Measurements from ENCODE around the gene TMEM30B. TPM values are rescaled to one million over a fixed set of nuclear protein-coding genes. Genes with fewer than 3 reads are reported as not detected.
"Not testable (repeated sequence)": the region's sequence is repeated elsewhere in the genome, so short reads cannot be mapped to it uniquely, and the experiment has no call there.

Gene TMEM30B
- polyA plus RNA-seq, 1 of the 3 experiments (the other 2 are of a cell fraction), result 0.15 TPM

DNA sequence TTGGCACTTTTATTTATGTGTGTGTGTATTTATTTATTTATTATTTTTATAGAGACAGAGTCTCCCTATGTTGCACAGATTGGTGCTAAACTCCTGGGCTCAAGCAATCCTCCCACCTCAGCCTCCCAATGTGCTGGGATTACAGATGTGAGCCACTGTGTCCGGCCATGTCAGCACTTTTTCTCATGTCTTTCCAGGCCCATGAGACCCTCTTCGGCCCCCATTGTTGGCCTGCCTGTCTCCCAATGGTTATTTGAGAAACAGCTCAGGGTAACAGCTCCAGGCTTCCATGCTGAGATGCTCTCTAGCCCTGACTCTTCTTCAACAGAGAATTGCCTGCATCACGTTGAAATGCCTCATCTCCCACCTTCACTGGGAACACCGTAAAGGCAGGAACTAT lies 34.4 kb downstream of the TMEM30B start (continued):
- TF ChIP-seq GATA2 (CRISPR knock-in tag; IDR thresholded peaks at IDR 0.05) (no peak), RAD21 (IDR thresholded peaks at IDR 0.05; ENCODE audit: low read length) (no peak), YY1 (IDR thresholded peaks at IDR 0.05; ENCODE audit: low read depth) (no peak)

DNA sequence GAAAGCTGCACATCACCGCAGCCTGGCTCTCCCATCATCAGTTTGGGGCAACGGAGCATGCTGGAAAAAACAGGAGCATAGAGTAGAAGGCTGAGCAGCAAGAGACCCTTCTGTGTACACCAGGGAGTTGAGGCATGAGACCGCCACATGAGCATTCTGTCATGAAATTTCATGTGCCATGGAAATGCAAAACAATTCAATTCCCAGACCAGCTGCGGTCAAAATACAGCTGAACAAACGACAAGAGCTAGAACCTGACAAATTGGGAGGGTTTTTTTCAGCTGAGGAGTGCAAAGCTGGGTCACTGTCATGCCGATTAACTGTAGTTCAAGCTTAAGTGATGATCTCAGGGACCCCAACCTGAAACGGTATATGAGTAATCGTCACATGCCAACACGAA lies 37.1 kb downstream of the TMEM30B start:
- no peaks in the 10 kb centered on the region for H3F3A ChIP-seq (replicated peaks; ENCODE audit: insufficient read depth)
- TF ChIP-seq MXI1 (IDR thresholded peaks at IDR 0.05; ENCODE audit: low read depth, low read length), result no peak
- H3K79me2 ChIP-seq (ENCODE audit: insufficient read depth), result no peaks in the 10 kb centered on the region
- no peaks in the 10 kb centered on the region for H3K9me3 ChIP-seq
- no peak overlapping the region for H3K27ac ChIP-seq (ENCODE audit: low read depth in 2 of 2, low read length in 1 of 2)
- no peaks in the 10 kb centered on the region for H3K9me2 ChIP-seq
- H3K36me3 ChIP-seq (replicated peaks in 1 of 2; ENCODE audit: control insufficient read depth in 1 of 2, insufficient read depth in 2 of 2, low read length in 1 of 2), result no peaks in the 10 kb centered on the region
- H2AFZ ChIP-seq (ENCODE audit: low read depth), result no peak overlapping the region
- DNase-seq, result no peak
- 81% methylated on average over 9 of the region's 9 CpGs for WGBS (ENCODE audit: low lambda C conversion rate)
- H3K4me3 ChIP-seq (ENCODE audit: low read depth in 2 of 2, low read length in 1 of 2), result no peak overlapping the region
- no peak overlapping the region for H3K9ac ChIP-seq
- no peak overlapping the region for H3K4me2 ChIP-seq
- POLR2A ChIA-PET, result no interaction called here
- CTCF ChIA-PET, result interaction anchor here (1.3 to 6.5 kb wide), 3 partner anchors 9 to 619 kb away, joined by 4 to 30 read pairs (median 4); no protein-coding TSS in a partner anchor
- H4K20me1 ChIP-seq (ENCODE audit: insufficient read depth), result no peaks in the 10 kb centered on the region
- H3K4me1 ChIP-seq (ENCODE audit: control insufficient read depth in 1 of 2, insufficient read depth in 2 of 2, low read depth in 1 of 2, low read length in 1 of 2), result no peaks in the 10 kb centered on the region
- H3K27me3 ChIP-seq (ENCODE audit: insufficient read depth), result no peaks in the 10 kb centered on the region

GRCh38 chr14:61240206-61240605 lies 40.9 kb downstream of the TMEM30B start:
- CTCF ChIA-PET, result interaction anchor here (0.7 to 6.5 kb wide), 3 partner anchors 9 to 13 kb away, joined by 3 to 30 read pairs (median 3); no protein-coding TSS in a partner anchor
- POLR2A ChIA-PET, result no interaction called here

DNA sequence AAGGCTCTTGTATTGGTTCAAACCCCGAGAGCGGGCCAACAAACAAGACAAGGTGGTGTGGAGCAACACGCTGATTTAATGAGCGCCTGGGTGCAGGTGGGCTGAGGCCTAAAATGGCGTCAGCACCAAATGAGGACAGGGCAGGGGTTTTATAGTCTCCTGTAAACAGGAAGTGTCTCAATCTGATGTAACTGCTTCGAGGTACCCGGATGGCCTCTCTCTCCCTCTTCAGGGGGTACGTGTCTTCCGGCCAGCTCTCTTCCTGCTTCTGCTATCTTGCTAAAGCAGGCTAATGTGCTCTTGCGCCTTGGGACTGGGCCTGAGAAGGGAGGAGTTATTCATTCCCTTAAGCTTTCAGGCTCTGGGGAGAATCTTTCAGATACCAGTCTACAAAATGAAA lies 41.9 kb downstream of the TMEM30B start:
- H3K27me3 ChIP-seq (ENCODE audit: insufficient read depth); H3K9me2 ChIP-seq; H3F3A ChIP-seq (replicated peaks; ENCODE audit: insufficient read depth); H3K79me2 ChIP-seq (ENCODE audit: insufficient read depth); H3K4me3 ChIP-seq (ENCODE audit: low read depth in 2 of 2, low read length in 1 of 2); H2AFZ ChIP-seq (ENCODE audit: low read depth); H3K36me3 ChIP-seq (replicated peaks in 1 of 2; ENCODE audit: control insufficient read depth in 1 of 2, insufficient read depth in 2 of 2, low read length in 1 of 2); H3K9me3 ChIP-seq; H3K27ac ChIP-seq (ENCODE audit: low read depth in 2 of 2, low read length in 1 of 2); H3K4me2 ChIP-seq; POLR2A ChIA-PET; H3K9ac ChIP-seq; H4K20me1 ChIP-seq (ENCODE audit: insufficient read depth); H3K4me1 ChIP-seq (ENCODE audit: control insufficient read depth in 1 of 2, insufficient read depth in 2 of 2, low read depth in 1 of 2, low read length in 1 of 2); DNase-seq: not testable (repeated sequence)
- 79% methylated on average over 9 of the region's 10 CpGs for WGBS (ENCODE audit: low lambda C conversion rate)
- CTCF ChIA-PET, result interaction anchor here (1.4 to 6.5 kb wide), 2 partner anchors 8 to 14 kb away, joined by 3 to 30 read pairs; no protein-coding TSS in a partner anchor

More at GRCh38 chr14:61240206-61240605, 40.9 kb downstream of the TMEM30B start:
- Histone ChIP-seq H3K4me2 (no peak overlapping the region), H3K36me3 (replicated peaks in 1 of 2; ENCODE audit: control insufficient read depth in 1 of 2, insufficient read depth in 2 of 2, low read length in 1 of 2) (no peaks in the 10 kb centered on the region), H3K79me2 (ENCODE audit: insufficient read depth) (no peaks in the 10 kb centered on the region), H3K9me3 (no peaks in the 10 kb centered on the region), H3K27me3 (ENCODE audit: insufficient read depth) (no peaks in the 10 kb centered on the region), H2AFZ (ENCODE audit: low read depth) (no peak overlapping the region), H3K4me3 (ENCODE audit: low read depth in 2 of 2, low read length in 1 of 2) (no peak overlapping the region), H4K20me1 (ENCODE audit: insufficient read depth) (no peaks in the 10 kb centered on the region), H3K9ac (no peak overlapping the region), H3K4me1 (ENCODE audit: control insufficient read depth in 1 of 2, insufficient read depth in 2 of 2, low read depth in 1 of 2, low read length in 1 of 2) (no peaks in the 10 kb centered on the region), H3F3A (replicated peaks; ENCODE audit: insufficient read depth) (no peaks in the 10 kb centered on the region), H3K27ac (ENCODE audit: low read depth in 2 of 2, low read length in 1 of 2) (no peak overlapping the region), H3K9me2 (no peaks in the 10 kb centered on the region)
- 51% methylated on average over 8 of the region's 8 CpGs for WGBS (ENCODE audit: low lambda C conversion rate)
- no peak for DNase-seq
- TF ChIP-seq PBX3 (IDR thresholded peaks at IDR 0.05), result no peak
- TF ChIP-seq TAF1 (IDR thresholded peaks at IDR 0.05; ENCODE audit: borderline replicate concordance, low read depth, low read length), result no peak
- TF ChIP-seq, protein P1, sequence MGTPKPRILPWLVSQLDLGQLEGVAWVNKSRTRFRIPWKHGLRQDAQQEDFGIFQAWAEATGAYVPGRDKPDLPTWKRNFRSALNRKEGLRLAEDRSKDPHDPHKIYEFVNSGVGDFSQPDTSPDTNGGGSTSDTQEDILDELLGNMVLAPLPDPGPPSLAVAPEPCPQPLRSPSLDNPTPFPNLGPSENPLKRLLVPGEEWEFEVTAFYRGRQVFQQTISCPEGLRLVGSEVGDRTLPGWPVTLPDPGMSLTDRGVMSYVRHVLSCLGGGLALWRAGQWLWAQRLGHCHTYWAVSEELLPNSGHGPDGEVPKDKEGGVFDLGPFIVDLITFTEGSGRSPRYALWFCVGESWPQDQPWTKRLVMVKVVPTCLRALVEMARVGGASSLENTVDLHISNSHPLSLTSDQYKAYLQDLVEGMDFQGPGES (IDR thresholded peaks at IDR 0.05; ENCODE audit: low read depth, low read length), result no peak
- no peak for TF ChIP-seq RAD21 (IDR thresholded peaks at IDR 0.05; ENCODE audit: low read length)
- no peak for TF ChIP-seq SIN3A (IDR thresholded peaks at IDR 0.05; ENCODE audit: borderline replicate concordance, low read depth, low read length)
- no peak for TF ChIP-seq RFX5 (IDR thresholded peaks at IDR 0.05; ENCODE audit: low read length)
- TF ChIP-seq TCF12 (IDR thresholded peaks at IDR 0.05), result no peak
- TF ChIP-seq MEF2A (IDR thresholded peaks at IDR 0.05; ENCODE audit: borderline replicate concordance, low read depth), result no peak
- no peak for TF ChIP-seq YY1 (IDR thresholded peaks at IDR 0.05; ENCODE audit: low read depth)
- TF ChIP-seq FOSL2 (IDR thresholded peaks at IDR 0.05; ENCODE audit: borderline replicate concordance, low read depth), result no peak
- no peak for TF ChIP-seq EP300 (IDR thresholded peaks at IDR 0.05; ENCODE audit: borderline replicate concordance in 1 of 2, low read depth in 1 of 2, low read length in 1 of 2)
- no peak for TF ChIP-seq TEAD4 (IDR thresholded peaks at IDR 0.05; ENCODE audit: borderline replicate concordance, insufficient read depth)
- TF ChIP-seq RXRA (IDR thresholded peaks at IDR 0.05; ENCODE audit: borderline replicate concordance, low read depth), result no peak

Data from SK-N-SH (cell line).